PC-9 (cell line): ENCODE measurements around the gene IGFL1. TPM values are rescaled to one million over a fixed set of nuclear protein-coding genes. Genes with fewer than 3 reads are reported as not detected.
"Not testable (repeated sequence)": the region's sequence is repeated elsewhere in the genome, so short reads cannot be mapped to it uniquely, and the experiment has no call there.

ENCODE experiments used
- BruUV-seq: library from RNA; stranded (reverse); fragments of 400-500 nt; replicated peaks from 2 replicates; lab custom pipeline; 2021; lab: Mats Ljungman, UMichigan
- CTCF ChIA-PET: fragments of 300-600 bp; sonication (Branson Sonifier 250); formaldehyde crosslinking; loops from one replicate; lab custom pipeline; 2022; ENCODE audit warnings: antibody characterized with exemption; lab: Charles Lee
- POLR2A ChIA-PET: fragments of 300-600 bp; sonication (Branson Sonifier 250); formaldehyde crosslinking; loops from one replicate; lab custom pipeline; 2022; ENCODE audit warnings: antibody characterized with exemption; ENCODE audit not compliant: unreplicated experiment; lab: Charles Lee
- DNase-seq, 2 experiments: peaks; one replicate each; pipeline versions ENCODE4 v3.0.0 to v3.0.0-alpha.2; 2015 to 2022; ENCODE audit warnings: mixed read lengths in 1 of 2
- H2AFZ ChIP-seq: fragments of 200-600 bp; sonication (generic); 2 replicates; pipeline ENCODE4 v1.8.1; 2017; ENCODE audit warnings: antibody characterized with exemption
- H3F3A ChIP-seq: fragments of 200-600 bp; sonication (generic); 2 replicates; pipeline ENCODE4 v1.8.1; 2017; ENCODE audit warnings: antibody characterized with exemption, mild to moderate bottlenecking, low read depth; ENCODE audit not compliant: insufficient read depth
- H3K27ac ChIP-seq: fragments of 200-600 bp; sonication (generic); 2 replicates; pipeline ENCODE4 v1.6.1; 2016; ENCODE audit warnings: mixed run types
- H3K27me3 ChIP-seq: fragments of 200-600 bp; sonication (generic); 2 replicates; pipeline ENCODE4 v1.6.1; 2016; ENCODE audit warnings: low read depth, mixed run types; ENCODE audit not compliant: insufficient read depth
- H3K36me3 ChIP-seq: fragments of 200-600 bp; sonication (generic); 2 replicates; pipeline ENCODE4 v1.6.1; 2016; ENCODE audit warnings: low read depth, mixed run types
- H3K4me1 ChIP-seq: fragments of 200-600 bp; sonication (generic); replicated peaks from 2 replicates; pipeline ENCODE4 v1.6.1; 2016; ENCODE audit warnings: mixed run types; ENCODE audit not compliant: insufficient read depth
- H3K4me2 ChIP-seq: fragments of 200-600 bp; sonication (generic); 2 replicates; pipeline ENCODE4 v1.6.1; 2017; ENCODE audit warnings: mixed run types
- H3K4me3 ChIP-seq: fragments of 200-600 bp; sonication (generic); 2 replicates; pipeline ENCODE4 v1.6.1; 2016; ENCODE audit warnings: mixed run types
- H3K79me2 ChIP-seq: fragments of 200-600 bp; sonication (generic); 2 replicates; pipeline ENCODE4 v1.6.1; 2017; ENCODE audit warnings: low read depth, mixed run types
- H3K9me2 ChIP-seq: fragments of 200-600 bp; sonication (generic); 2 replicates; pipeline ENCODE4 v1.8.1; 2017; ENCODE audit warnings: mild to moderate bottlenecking; ENCODE audit not compliant: insufficient read depth
- H3K9me3 ChIP-seq: fragments of 200-600 bp; sonication (generic); 2 replicates; pipeline ENCODE4 v1.8.1; 2016; ENCODE audit warnings: low read depth; ENCODE audit not compliant: insufficient read depth
- H4K20me1 ChIP-seq: fragments of 200-600 bp; sonication (generic); 2 replicates; pipeline ENCODE4 v1.8.1; 2017; ENCODE audit not compliant: insufficient read depth
- EZH2 ChIP-seq: fragments of 200-600 bp; sonication (generic); IDR thresholded peaks from 2 replicates; pipeline ENCODE4 v1.8.0; 2017; ENCODE audit warnings: antibody characterized with exemption, low read depth
- intact Hi-C: fragments of 100-400 bp; cut with micrococcal nuclease; formaldehyde crosslinking; loops from one replicate; pipeline ENCODE4 v1.10.0; 2022; ENCODE audit not compliant: unreplicated experiment
- total RNA-seq: library from RNA; stranded (reverse); gene quantifications from 2 replicates; pipeline ENCODE4 v1.2.3, GENCODE V29; 2021
- TF ChIP-seq, protein P1 (sequence below): fragments of 200-600 bp; sonication (generic); conservative IDR thresholded peaks from 2 replicates; pipeline ENCODE4 v1.6.1; 2017; ENCODE audit warnings: mixed run types, antibody characterized with exemption, mild to moderate bottlenecking, moderate library complexity

IGFL1 gene
- total RNA-seq, 1 experiment from 2014 or later = 2.6 TPM

GRCh38 chr19:46182476-46182875 is 47.1 kb upstream of the IGFL1 start:
- Histone ChIP-seq H3K79me2 (no peaks in the 10 kb centered on the region), H3K36me3 (no peaks in the 10 kb centered on the region), H3K4me3 (no peak overlapping the region), H4K20me1 (no peaks in the 10 kb centered on the region), H3F3A (peaks cover 29% of the 10 kb centered on the region), H3K27me3 (no peaks in the 10 kb centered on the region), H3K4me1 (peaks cover 44% of the 10 kb centered on the region), H3K4me2 (no peak overlapping the region), H3K9me2 (no peaks in the 10 kb centered on the region), H3K27ac (peak overlapping the region; percentile 74; the same call in 1 of the 2 replicates), H3K9me3 (no peaks in the 10 kb centered on the region), H2AFZ (no peak overlapping the region)
- intact Hi-C loops = no loop called here
- TF ChIP-seq, protein P1, sequence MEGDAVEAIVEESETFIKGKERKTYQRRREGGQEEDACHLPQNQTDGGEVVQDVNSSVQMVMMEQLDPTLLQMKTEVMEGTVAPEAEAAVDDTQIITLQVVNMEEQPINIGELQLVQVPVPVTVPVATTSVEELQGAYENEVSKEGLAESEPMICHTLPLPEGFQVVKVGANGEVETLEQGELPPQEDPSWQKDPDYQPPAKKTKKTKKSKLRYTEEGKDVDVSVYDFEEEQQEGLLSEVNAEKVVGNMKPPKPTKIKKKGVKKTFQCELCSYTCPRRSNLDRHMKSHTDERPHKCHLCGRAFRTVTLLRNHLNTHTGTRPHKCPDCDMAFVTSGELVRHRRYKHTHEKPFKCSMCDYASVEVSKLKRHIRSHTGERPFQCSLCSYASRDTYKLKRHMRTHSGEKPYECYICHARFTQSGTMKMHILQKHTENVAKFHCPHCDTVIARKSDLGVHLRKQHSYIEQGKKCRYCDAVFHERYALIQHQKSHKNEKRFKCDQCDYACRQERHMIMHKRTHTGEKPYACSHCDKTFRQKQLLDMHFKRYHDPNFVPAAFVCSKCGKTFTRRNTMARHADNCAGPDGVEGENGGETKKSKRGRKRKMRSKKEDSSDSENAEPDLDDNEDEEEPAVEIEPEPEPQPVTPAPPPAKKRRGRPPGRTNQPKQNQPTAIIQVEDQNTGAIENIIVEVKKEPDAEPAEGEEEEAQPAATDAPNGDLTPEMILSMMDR = no peak
- no TSS peak for BruUV-seq
- ChIA-PET POLR2A (no interaction called here), CTCF (no interaction called here)
- DNase-seq = no peak

GRCh38 chr19:46184775-46185710 is 44.5 kb upstream of the IGFL1 start:
- H3K9me2 ChIP-seq, DNase-seq, H2AFZ ChIP-seq, H3K79me2 ChIP-seq, H3K27ac ChIP-seq, BruUV-seq, H3K9me3 ChIP-seq, H3K4me3 ChIP-seq, H3K4me2 ChIP-seq, intact Hi-C loops, H3K36me3 ChIP-seq, H3K27me3 ChIP-seq, H4K20me1 ChIP-seq: not testable (repeated sequence)
- ChIA-PET CTCF (interaction anchor here (0.7 kb wide), 1 partner anchor 351 kb away, joined by 5 read pairs; no protein-coding TSS in a partner anchor), POLR2A (interaction anchor here (0.7 kb wide), 1 partner anchor 22 kb away, joined by 3 read pairs; no protein-coding TSS in a partner anchor)
- H3F3A ChIP-seq = peaks cover 39% of the 10 kb centered on the region
- H3K4me1 ChIP-seq = peaks cover 36% of the 10 kb centered on the region

GRCh38 chr19:46186101-46186716 is 43.3 kb upstream of the IGFL1 start:
- DNase-seq = no peak
- POLR2A ChIA-PET = interaction anchor here (0.7 kb wide), 1 partner anchor 68 kb away, joined by 5 read pairs; no protein-coding TSS in a partner anchor
- H3K4me1 ChIP-seq = peaks cover 28% of the 10 kb centered on the region
- no TSS peak for BruUV-seq
- CTCF ChIA-PET = interaction anchor here (0.5 kb wide), 1 partner anchor 128 kb away, joined by 7 read pairs; no protein-coding TSS in a partner anchor
- H3F3A ChIP-seq = peaks cover 39% of the 10 kb centered on the region
- no peaks in the 10 kb centered on the region for H3K36me3 ChIP-seq
- no peaks in the 10 kb centered on the region for H3K9me3 ChIP-seq
- TF ChIP-seq, protein P1 = no peak
- TF ChIP-seq EZH2 = no peak
- no peak overlapping the region for H2AFZ ChIP-seq
- intact Hi-C loops = no loop called here
- no peaks in the 10 kb centered on the region for H3K27me3 ChIP-seq
- no peaks in the 10 kb centered on the region for H4K20me1 ChIP-seq
- no peaks in the 10 kb centered on the region for H3K9me2 ChIP-seq
- no peak overlapping the region for H3K4me3 ChIP-seq
- H3K27ac ChIP-seq = no peak overlapping the region
- no peaks in the 10 kb centered on the region for H3K79me2 ChIP-seq
- H3K4me2 ChIP-seq = peak overlapping the region; percentile 5; the same call in 1 of the 2 replicates
